Suprapubic skin (tissue), 4 donors: ENCODE results near the gene KLHDC7B. TPM values are rescaled to one million over a fixed set of nuclear protein-coding genes. Genes with fewer than 3 reads are reported as not detected.
"Not testable (repeated sequence)": the region's sequence is repeated elsewhere in the genome, so short reads cannot be mapped to it uniquely, and the experiment has no call there.

ENCODE experiments used
- DNase-seq, 2 donors: peaks; one replicate each; pipeline ENCODE4 v3.0.0-alpha.2; 2019; ENCODE audit warnings: low spot score in 2 of 2
- H3K27ac ChIP-seq: fragments of 200-600 bp; sonication (generic); one replicate; pipeline ENCODE4 v1.5.1; 2019
- H3K27me3 ChIP-seq: fragments of 200-600 bp; sonication (generic); one replicate; pipeline ENCODE4 v1.5.1; 2019
- H3K36me3 ChIP-seq: fragments of 200-600 bp; sonication (generic); one replicate; pipeline ENCODE4 v1.5.1; 2019
- H3K4me1 ChIP-seq: fragments of 200-600 bp; sonication (generic); one replicate; pipeline ENCODE4 v1.5.1; 2019
- H3K4me3 ChIP-seq: fragments of 200-600 bp; sonication (generic); one replicate; pipeline ENCODE4 v1.5.1; 2019; ENCODE audit warnings: mild to moderate bottlenecking
- H3K9me3 ChIP-seq: fragments of 200-600 bp; sonication (generic); one replicate; pipeline ENCODE4 v1.5.1; 2019
- CTCF ChIP-seq, 2 donors: fragments of 200-600 bp in 1 of 2; fragments of 450-650 bp in 1 of 2; sonication (generic) in 1 of 2; IDR thresholded peaks; one replicate each; pipeline ENCODE4 v1.5.1; 2016 to 2019; ENCODE audit warnings: antibody characterized with exemption in 2 of 2, mild to moderate bottlenecking in 1 of 2, moderate library complexity in 1 of 2
- EP300 ChIP-seq: sonication (generic); formaldehyde crosslinking; IDR thresholded peaks from one replicate; pipeline ENCODE4 v1.6.1; 2017; ENCODE audit warnings: antibody characterized with exemption
- POLR2A ChIP-seq, 2 donors: fragments of 450-650 bp; IDR thresholded peaks; one replicate each; pipeline ENCODE4 v1.6.1; 2017; ENCODE audit warnings: antibody characterized with exemption in 2 of 2, mild to moderate bottlenecking in 2 of 2, moderate library complexity in 2 of 2
- POLR2AphosphoS5 ChIP-seq, 3 donors: sonication (generic); formaldehyde crosslinking; IDR thresholded peaks; one replicate each; pipeline ENCODE4 v1.6.1; 2017; ENCODE audit warnings: antibody characterized with exemption in 3 of 3
- WGBS: methylation state at CpG from one replicate; pipeline ENCODE4 v1.1.5; 2018; 5-methylcytosine and 5-hydroxymethylcytosine counted together
- total RNA-seq, 4 donors: library from RNA; depleted of rRNA; stranded (reverse); fragments of >200 nt; gene quantifications; one replicate each; pipeline ENCODE4 v1.1.0, GENCODE V29; 2016

Gene KLHDC7B
- total RNA-seq, 4 donors from 2014 or later: 0.26 TPM; not detected in 3

DNA sequence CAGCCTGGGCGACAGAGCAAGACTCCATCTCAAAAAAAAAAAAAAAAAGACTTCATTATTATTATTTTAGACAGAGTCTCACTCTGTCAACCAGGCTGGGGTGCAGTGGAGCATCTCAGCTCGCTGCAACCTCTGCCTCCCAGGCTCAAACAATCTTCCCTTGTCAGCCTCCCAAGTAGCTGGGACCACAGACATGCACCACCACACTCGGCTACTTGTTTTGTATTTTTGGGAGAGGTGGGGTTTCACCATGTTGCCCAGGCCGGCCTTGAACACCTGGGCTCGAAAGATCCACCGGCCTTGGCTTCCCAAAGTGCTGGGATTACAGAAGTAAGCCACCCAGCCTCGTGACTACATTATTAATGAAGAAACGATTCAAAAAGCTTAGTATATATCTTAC, 10.6 kb upstream of the KLHDC7B start:
- Histone ChIP-seq H3K27me3 (no peaks in the 10 kb centered on the region), H3K27ac (no peak overlapping the region), H3K4me1 (peaks cover 68% of the 10 kb centered on the region), H3K4me3 (no peak overlapping the region), H3K9me3 (no peaks in the 10 kb centered on the region), H3K36me3 (no peaks in the 10 kb centered on the region)
- WGBS: 88% methylated on average over 8 of the region's 8 CpGs
- DNase-seq: no peak
- TF ChIP-seq POLR2AphosphoS5 (IDR thresholded peaks at IDR 0.05) (no peak), EP300 (no peak), POLR2A (IDR thresholded peaks at IDR 0.05) (no peak), CTCF (IDR thresholded peaks at IDR 0.05) (no peak)

- Histone ChIP-seq H3K27me3 (no peaks in the 10 kb centered on the region), H3K36me3 (no peaks in the 10 kb centered on the region), H3K4me3 (no peak overlapping the region), H3K4me1 (peaks cover 67% of the 10 kb centered on the region), H3K27ac (no peak overlapping the region), H3K9me3 (no peaks in the 10 kb centered on the region)
- no peak for TF ChIP-seq POLR2A (IDR thresholded peaks at IDR 0.05)
- no peak for TF ChIP-seq POLR2AphosphoS5 (IDR thresholded peaks at IDR 0.05)
- TF ChIP-seq CTCF (IDR thresholded peaks at IDR 0.05): no peak
- 70% methylated on average over 3 of the region's 3 CpGs for WGBS
- no peak for DNase-seq
These were observed 9.5 kb upstream of the KLHDC7B start for GRCh38 chr22:50536226-50536625.

DNA sequence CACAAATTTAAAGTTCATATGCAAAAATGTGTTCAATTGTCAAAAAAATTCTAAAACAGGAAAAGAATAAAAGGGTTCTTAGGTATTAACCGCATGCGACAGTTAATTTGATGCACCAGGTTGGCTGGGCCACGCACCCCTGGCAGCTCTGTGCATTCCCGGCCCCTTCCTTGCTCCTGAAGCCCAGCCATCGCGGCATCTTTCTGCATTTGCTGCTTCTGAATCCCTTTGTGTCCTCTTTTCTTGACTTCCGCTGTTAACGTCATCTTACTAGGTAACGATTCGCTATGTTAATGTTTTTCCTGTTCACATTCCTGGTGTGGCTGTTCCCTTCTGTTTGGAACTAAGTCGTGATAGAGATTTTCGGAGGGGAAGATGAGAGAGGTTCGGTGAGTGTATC, 7.9 kb upstream of the KLHDC7B start:
- whole genome bisulfite sequencing: 90% methylated on average over 13 of the region's 13 CpGs
- Histone ChIP-seq H3K36me3 (no peaks in the 10 kb centered on the region), H3K27ac (peak overlapping the region; percentile 96), H3K27me3 (no peaks in the 10 kb centered on the region), H3K9me3 (no peaks in the 10 kb centered on the region), H3K4me1 (peaks cover 60% of the 10 kb centered on the region), H3K4me3 (no peak overlapping the region)
- no peak for DNase-seq
- no peak for TF ChIP-seq EP300
- no peak for TF ChIP-seq POLR2AphosphoS5 (IDR thresholded peaks at IDR 0.05)
- TF ChIP-seq POLR2A (IDR thresholded peaks at IDR 0.05): no peak
- no peak for TF ChIP-seq CTCF (IDR thresholded peaks at IDR 0.05)

- Histone ChIP-seq H3K36me3 (no peaks in the 10 kb centered on the region), H3K27me3 (no peaks in the 10 kb centered on the region), H3K27ac (peak overlapping the region; percentile 96), H3K9me3 (no peaks in the 10 kb centered on the region), H3K4me3 (no peak overlapping the region), H3K4me1 (peaks cover 62% of the 10 kb centered on the region)
- no peak for TF ChIP-seq EP300
- TF ChIP-seq POLR2AphosphoS5 (IDR thresholded peaks at IDR 0.05): no peak
- no peak for TF ChIP-seq POLR2A (IDR thresholded peaks at IDR 0.05)
- TF ChIP-seq CTCF (IDR thresholded peaks at IDR 0.05): no peak
- no peak for DNase-seq
- 82% methylated on average over 10 of the region's 10 CpGs for WGBS
These were observed 5.3 kb upstream of the KLHDC7B start for GRCh38 chr22:50540381-50540780.

DNA sequence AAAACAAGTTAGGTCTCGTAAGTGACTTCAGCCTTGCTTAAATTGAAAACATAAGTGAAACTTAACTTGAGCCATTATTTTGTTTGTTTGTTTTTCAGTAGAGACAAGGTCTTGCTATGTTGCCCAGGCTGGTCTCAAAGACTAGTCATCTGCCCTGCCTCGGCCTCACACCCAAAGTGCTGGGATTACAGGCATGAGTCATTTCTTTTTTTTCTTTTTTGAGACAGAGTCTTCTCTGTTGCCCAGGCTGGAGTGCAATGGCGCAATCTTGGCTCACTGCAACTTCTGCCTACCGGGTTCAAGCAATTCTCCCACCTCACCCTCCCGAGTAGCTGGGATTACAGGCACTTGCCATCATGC, 4.1 kb upstream of the KLHDC7B start:
- Histone ChIP-seq H3K27ac (peak overlapping the region; percentile 96), H3K4me1 (peaks cover 71% of the 10 kb centered on the region)
- not testable (repeated sequence) for H3K36me3 ChIP-seq, DNase-seq, H3K4me3 ChIP-seq, H3K9me3 ChIP-seq, H3K27me3 ChIP-seq
- 29% methylated on average over 5 of the region's 5 CpGs for WGBS

DNA sequence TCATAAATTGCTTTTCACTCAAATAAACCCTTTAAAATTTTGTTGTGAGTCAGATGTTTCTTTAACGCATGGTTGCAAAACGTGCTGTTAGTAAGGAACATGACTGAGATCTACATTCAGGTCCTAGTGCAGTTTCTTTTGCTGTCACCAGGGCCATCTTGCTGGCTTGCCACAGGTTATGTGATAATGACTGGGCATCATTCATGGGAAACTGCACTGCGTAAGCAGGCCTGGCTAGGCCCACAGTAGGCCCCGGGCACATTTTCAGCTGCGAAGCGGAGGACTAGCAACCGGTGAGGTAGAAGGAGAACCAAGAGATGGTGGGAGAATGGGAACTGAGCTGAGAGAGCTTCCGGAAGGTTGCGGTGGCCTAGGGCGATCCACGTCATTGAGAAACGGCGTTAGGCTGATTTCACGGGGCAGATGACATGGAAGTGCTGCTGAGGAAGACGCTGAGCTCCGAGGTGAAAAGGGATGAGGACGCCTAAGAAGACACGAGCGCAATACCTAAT, 3.2 kb upstream of the KLHDC7B start:
- WGBS: 85% methylated on average over 19 of the region's 19 CpGs
- peaks cover 77% of the 10 kb centered on the region for H3K4me1 ChIP-seq
- H3K27ac ChIP-seq: peak overlapping the region; percentile 96
- H3K27me3 ChIP-seq: peaks cover 15% of the 10 kb centered on the region
- no peaks in the 10 kb centered on the region for H3K36me3 ChIP-seq
- no peak for DNase-seq
- H3K4me3 ChIP-seq: no peak overlapping the region
- no peak for TF ChIP-seq POLR2AphosphoS5 (IDR thresholded peaks at IDR 0.05)
- no peak for TF ChIP-seq CTCF (IDR thresholded peaks at IDR 0.05)
- TF ChIP-seq EP300: no peak
- no peak for TF ChIP-seq POLR2A (IDR thresholded peaks at IDR 0.05)
- no peaks in the 10 kb centered on the region for H3K9me3 ChIP-seq
